Cardiac septum (tissue), 1 donor: ENCODE data around the gene DCAF5. TPM values are rescaled to one million over a fixed set of nuclear protein-coding genes. Genes with fewer than 3 reads are reported as not detected.

ENCODE experiments used
- DNase-seq: peaks from one replicate; pipeline ENCODE4 v3.0.0-alpha.2; 2020; ENCODE audit warnings: low spot score
- intact Hi-C: fragments of 100-400 bp; cut with DNase I; formaldehyde crosslinking; loops from one replicate; pipeline ENCODE4 v1.14.0; 2022
- total RNA-seq: library from RNA; stranded (reverse); fragmentation: NEBNext Ultra II Directional; extraction: Animal tissue kit (Norgen Biotek cat#: 25700); gene quantifications from one replicate; pipeline ENCODE4 v1.2.1, GENCODE V29; 2021
- donor health status: DM: no; HTN: no; CAD: no.

DCAF5 gene
- total RNA-seq, 1 donor from 2014 or later, result 52.5 TPM

DNA sequence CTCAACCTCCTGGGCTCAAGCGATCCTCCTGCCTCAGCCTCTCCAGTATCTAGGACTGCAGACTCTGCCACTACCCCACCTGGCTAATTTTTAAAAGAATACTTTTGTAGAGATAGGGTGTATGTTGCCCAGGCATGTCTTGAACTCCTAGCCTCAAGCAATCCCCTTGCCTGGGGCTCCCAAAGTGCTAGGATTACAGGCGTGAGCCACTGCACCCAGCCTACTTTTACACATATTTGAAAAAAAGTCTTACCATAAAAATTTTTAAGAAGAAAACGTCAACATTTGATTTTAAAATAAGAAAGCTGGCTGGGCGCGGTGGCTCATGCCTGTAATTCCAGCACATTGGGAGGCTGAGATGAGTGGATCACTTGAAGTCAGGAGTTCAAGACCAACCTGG lies 46.5 kb downstream of the DCAF5 start:
- intact Hi-C loops, result loop anchor here (5.0 kb wide), 1 partner anchor 244 kb away; no protein-coding TSS in a partner anchor

DNA sequence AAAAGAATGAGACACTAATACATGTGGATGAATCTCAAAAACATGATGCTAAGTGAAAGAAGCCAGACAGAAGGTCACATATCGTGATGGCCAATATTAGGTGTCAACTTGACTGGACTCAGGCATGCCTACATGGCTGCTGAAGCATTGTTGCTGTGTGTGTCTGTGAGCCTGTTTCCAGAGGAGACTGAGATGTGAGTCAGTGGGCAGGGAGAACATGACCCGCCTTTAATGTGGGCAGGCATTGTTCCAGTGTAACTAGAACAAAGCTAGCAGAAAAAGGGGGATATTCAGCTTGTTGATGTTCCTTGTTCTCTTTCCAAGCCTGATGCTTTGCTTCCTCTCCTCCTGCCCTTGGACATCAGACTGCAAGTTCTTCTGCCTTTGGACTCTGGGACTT lies 47.6 kb downstream of the DCAF5 start:
- DNase-seq, result no peak
- intact Hi-C loops, result loop anchor here (5.0 kb wide), 1 partner anchor 243 kb away; no protein-coding TSS in a partner anchor

More for the DNA sequence above, 46.5 kb downstream of the DCAF5 start:
- no peak for DNase-seq

DNA sequence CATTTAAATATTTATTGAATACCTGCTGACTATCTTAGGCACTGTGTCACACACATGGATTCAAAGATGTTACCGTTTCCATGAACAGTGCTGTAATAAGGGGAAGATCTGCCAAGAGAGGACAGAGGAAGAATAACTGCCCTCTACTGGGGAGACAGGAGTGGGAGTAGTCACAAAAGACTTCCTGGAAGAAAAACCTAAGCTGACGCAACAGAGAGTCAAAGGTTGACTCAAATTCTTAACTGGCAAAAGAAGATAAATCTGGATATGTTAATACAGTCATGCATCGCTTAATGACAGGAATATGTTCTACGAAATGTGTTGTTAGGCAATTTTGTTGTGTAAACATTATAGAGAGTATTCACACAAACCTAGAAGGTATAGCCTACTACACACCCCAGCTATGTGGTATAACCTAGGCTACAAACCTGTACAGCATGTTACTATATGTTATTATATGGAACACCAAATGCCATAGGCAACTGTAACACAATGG lies 51.5 kb downstream of the DCAF5 start:
- no peak for DNase-seq
- intact Hi-C loops, result no loop called here

DNA sequence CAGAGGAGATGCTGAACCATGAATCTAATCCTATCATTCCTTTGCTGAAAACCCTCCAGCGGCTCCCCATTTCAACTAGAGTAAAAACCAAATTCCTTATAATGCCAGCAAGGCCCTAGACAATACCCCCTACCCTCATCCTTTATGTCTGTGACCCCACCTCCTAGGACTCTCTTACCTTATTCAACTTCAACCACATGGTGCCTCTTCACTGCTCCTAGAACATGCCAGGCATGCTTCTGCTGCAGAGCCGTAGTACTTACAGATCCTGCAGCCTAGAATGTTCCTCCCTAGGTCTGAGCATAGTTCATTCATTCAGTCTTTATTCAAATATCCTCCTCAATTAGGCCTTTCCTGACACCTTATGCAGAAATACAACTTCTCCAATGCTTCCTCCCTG lies 54.9 kb downstream of the DCAF5 start:
- intact Hi-C loops, result no loop called here

DNA sequence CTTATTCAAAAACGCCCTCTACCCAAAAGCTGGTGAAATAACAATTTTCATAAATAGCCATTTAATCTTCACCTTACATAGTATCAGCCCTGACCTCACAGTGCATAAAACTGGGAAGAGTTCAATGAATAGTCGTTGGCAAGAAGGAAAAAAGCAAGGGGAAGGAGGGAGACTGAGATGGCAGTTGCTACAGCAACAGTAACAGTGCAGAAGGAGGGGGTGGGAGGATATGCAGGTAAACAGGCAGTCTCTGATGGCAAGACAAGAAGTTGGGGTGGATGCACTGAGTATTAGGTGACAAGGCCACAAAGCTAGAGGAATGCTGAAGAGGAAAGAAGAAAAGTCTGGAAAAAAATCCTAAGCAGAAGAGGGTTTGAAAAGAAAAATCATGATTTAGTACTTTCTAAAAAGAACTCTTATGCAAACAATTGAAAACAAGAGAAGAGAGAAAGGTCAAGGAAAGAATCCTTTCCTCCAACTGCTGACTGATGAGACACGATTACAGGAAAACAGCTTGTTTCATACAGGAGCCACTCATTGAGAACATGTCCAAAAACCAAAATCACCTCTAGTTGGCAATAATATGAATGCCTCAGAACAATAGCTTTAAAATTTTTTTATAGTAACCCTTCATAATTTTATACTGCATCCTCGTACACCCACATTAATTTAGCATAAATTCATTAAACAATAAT lies 56.0 kb downstream of the DCAF5 start:
- DNase-seq, result no peak
- intact Hi-C loops, result no loop called here

More for the DNA sequence above, 54.9 kb downstream of the DCAF5 start:
- DNase-seq, result no peak

DNA sequence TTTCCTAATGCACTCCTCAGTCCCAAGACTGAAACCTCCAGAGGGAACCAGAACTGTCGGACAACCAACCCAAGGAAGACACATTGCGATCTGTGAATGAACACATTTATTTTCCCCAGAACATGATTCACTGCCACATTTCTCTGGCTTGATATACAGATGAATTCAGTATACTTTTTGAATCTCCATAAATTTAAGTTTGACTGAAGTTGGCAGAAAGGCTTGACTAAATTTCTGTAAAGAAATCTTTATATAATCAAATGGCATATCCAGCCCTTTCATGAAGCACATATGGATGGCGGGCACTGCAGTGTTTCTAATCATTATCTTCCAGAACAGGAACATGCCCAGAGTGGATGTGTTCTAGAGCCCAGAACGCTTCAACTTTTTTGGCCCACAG lies 56.7 kb downstream of the DCAF5 start:
- intact Hi-C loops, result no loop called here
- DNase-seq, result no peak

DNA sequence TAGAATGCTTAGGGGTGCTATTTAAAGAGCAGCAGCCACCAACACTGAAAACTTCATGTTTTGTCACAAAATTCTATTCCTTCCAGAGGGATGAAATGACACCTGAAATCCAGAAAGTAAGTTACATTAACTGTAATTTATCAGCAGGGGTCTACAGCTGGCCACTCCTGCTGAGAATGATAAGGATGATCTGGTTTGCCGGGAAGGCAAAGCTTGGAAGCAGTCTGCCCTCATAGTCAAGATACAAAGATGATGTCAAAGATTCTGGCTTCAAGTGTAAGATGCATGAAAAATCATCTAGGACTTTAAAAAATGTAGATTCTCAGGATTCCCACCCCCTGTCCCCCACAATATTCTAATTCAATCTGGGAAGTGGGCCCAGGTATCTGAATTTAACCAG lies 58.4 kb downstream of the DCAF5 start:
- no peak for DNase-seq
- intact Hi-C loops, result loop anchor here (5.0 kb wide), 1 partner anchor 182 kb away; no protein-coding TSS in a partner anchor

DNA sequence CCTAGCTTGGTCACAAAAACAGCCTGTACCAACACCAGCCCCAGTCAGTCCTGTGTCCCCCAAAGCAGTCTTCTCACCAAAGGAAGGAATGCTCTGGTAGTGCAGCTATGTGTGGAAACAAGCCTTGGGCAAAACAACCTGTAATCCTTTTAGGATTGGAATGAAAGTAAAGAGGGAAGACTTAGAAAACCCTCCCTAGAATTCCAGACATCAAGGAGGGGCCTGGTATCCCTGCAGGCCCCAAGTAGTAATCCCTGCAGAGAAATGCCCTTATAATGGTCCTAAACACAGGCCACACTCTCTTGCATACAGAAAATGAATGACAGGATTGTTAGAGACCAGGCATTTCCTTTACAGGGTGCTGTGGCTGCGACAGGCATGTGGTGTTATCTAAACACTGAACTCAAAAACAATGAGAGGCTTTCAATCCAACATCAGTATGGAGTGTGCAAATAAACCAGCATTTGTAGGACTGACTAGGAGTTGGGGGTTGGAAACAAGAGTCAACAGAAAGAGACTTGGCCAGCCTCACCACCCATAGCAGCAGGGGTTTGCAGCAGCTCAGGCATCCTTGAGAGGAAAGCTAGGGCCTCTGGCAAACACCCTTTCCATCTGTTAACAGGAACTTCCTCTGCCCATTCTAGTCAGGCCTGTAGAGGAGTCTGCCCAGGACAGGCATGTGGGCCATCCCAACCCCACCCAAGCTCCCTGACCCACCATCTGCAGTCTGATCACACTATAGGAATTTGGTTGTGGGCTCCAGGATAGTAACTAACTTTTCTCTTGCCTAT lies 59.1 kb downstream of the DCAF5 start:
- DNase-seq, result no peak
- intact Hi-C loops, result loop anchor here (5.0 kb wide), 1 partner anchor 182 kb away; no protein-coding TSS in a partner anchor

DNA sequence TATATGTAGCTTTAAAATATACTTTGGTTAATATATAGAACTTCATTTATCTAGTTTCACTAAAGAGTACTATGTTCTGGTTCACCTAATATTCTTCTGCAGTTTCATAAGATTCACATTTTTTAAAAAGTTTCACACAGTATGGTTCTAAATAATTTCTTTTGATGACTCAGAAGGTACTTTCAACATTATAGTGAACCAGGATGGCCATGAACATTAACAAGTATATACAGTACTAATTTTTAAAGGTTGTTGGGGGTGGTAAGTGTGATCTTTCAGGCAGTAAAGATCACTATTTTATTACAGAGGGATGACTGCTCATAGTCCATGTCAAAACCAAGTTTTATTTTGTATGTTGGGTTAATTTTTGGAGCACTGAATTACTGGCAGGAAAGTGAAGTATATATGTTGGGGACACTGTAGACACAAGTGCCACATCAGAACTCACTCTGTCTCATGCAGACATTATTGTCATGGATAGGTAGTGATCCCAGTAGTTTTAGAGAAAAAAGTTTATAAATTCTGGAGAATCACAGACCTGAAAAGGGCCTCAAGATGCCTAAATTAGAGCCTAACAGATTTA lies 60.0 kb downstream of the DCAF5 start:
- DNase-seq, result no peak
- intact Hi-C loops, result loop anchor here (5.0 kb wide), 1 partner anchor 181 kb away; no protein-coding TSS in a partner anchor

DNA sequence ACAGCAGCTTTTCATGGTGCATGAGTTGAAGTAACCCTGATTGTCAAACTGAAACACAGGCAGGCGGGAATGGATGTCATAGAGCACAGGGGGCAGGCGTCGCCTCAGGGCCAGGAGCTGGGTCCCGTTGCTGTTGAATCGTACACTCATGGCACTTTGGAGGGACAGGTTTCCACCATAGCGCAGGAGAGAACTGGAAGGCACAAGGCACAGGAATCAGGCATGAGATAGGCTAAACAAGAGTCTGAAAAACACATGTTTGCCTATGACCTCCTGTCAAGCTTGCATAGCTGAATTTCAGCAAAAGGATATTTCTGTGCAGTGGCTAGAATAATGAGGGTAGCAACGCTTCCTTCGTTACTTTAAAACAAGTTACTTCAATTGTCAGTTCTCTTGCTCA lies 61.2 kb downstream of the DCAF5 start:
- DNase-seq, result no peak
- intact Hi-C loops, result loop anchor here (5.0 kb wide), 1 partner anchor 179 kb away; no protein-coding TSS in a partner anchor

DNA sequence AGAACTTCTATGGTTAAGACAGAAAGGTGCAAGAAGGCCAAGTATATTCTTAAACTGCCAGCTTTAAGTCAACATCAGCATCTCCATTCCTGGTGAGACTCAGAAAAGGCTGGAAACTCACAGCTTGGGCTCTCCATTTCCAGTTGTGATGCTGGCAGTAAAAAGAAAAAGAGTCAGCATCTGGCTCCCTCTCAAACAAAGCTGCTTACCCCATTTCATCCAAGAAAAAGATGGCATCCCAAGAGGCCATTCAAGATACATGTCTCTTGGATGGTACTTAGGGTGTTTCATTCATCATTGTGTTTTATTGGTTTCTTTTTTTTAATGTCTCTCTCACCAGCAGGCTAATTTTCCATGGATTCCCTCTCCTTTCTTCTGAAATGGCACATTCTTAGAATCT lies 61.9 kb downstream of the DCAF5 start:
- intact Hi-C loops, result loop anchor here (5.0 kb wide), 1 partner anchor 179 kb away; no protein-coding TSS in a partner anchor
- no peak for DNase-seq

DNA sequence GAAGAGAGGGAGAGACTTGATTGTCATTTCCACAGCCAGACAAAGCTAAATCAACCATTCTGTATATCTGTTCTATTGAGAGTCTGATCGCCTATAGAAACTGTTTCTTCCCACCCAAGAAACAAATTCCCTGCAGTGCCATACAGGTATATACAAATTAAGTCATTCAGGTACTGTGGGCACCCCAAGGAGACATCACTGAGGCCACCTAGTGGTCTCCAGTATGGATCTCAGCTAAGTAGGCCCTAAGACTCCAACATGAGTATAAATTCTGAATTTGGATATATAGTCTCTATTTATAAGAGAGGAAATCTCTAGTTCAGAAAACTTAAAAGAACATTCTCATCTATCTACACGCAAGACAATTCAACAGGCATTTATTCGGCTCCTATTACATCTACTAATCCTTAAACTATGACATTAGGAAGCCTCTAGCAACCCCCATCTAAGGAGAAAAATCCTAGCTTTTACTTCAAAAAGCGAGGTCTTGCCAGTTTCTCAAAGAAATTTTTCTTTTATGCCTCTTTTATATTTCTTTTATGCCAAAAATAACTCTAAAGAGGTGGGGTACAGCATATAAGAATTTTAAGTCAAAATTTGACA lies 62.6 kb downstream of the DCAF5 start:
- DNase-seq, result no peak
- intact Hi-C loops, result loop anchor here (5.0 kb wide), 1 partner anchor 178 kb away; no protein-coding TSS in a partner anchor

DNA sequence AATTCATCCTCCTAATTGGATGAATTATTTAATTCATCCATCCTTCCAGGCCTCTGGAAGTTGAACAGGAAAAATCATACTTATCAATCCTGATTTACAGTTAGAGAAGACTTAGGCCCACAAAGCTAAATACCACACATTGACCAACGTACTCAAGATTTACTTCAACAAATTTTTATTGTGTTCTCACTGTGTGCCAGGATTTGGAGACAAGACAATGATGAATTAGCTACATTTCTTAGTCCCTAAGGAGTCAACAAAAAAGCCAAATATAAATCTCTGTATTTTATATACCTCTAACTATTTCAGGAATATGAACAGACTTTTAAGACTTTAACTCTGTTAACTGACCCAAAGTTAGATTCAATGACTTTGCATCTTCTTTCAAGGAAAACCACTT lies 63.9 kb downstream of the DCAF5 start:
- no peak for DNase-seq
- intact Hi-C loops, result loop anchor here (5.0 kb wide), 1 partner anchor 107 kb away; no protein-coding TSS in a partner anchor

DNA sequence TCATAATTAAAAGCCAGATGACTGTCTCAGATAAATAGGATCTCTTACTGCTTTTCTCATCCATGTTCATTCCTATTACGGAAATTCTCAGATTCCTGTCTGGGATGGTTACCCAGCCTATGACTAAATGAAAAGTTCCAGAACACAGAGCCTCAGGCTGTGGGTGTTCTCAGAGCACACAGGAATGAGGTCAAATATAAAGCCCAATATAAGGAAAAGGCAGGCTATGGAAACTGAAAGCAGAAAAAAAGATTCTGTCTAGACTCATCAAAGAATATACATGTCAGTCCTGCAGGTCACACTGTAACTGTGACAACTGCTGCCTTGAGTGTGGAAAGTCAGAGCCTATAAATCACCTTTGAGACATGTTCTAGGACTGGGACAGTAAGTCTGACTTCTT lies 64.3 kb downstream of the DCAF5 start:
- intact Hi-C loops, result loop anchor here (5.0 kb wide), 1 partner anchor 106 kb away; no protein-coding TSS in a partner anchor
- no peak for DNase-seq

DNA sequence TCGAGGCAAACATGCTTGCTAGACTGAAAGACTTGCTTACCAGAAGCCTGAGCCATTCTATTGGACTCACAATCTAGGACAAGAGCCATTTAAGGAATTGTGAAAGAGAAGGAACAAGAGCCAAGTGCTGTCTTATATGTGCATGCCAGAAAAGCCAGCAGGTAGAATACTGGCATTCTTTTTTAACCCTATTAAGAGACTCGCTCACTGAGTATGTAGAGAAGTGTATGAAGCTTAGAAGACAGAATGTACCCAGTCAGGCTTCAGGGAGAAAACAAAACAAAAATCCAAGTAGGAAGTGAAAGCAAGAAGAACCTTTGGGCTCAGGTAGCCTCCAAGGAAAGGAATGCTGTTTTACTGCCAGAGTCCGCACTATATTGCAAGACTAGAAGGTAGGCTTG lies 65.9 kb downstream of the DCAF5 start:
- no peak for DNase-seq
- intact Hi-C loops, result loop anchor here (5.0 kb wide), 1 partner anchor 105 kb away; no protein-coding TSS in a partner anchor

DNA sequence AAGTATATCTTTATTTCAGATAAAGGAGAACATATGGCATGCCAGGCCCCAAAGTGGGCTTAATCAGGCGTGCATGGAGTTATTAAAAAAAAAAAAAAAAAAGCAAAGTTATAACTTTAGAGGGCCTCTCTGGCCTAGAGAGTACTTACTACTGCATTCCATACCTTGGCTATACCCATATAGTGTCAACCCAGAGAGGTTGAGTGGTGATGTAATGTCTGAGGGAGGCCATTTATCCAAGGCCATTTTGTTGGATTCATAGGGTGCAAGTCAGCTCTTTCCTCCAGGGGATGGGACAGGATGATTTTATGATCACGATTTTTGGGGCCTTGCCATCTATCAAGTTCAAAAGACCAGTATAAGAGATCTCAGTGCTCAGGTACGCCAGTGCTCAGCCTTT lies 66.4 kb downstream of the DCAF5 start:
- DNase-seq, result no peak
- intact Hi-C loops, result loop anchor here (5.0 kb wide), 1 partner anchor 104 kb away; no protein-coding TSS in a partner anchor

DNA sequence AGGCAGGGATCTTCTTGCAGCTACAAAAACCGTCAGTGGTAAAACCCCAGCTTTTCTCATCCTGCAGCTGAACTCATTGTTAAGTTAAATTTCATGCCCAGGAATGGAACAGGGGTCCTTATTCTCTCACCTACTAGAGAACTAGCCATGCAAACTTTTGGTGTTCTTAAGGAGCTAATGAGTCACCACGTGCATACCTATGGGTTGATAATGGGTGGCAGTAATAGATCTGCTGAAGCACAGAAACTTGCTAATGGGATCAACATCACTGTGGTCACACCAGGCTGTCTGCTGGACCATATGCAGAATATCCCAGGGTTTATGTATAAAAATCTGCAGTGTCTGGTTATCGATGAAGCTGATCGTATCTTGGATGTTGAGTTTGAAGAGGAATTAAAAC lies 68.9 kb downstream of the DCAF5 start:
- DNase-seq, result no peak

DNA sequence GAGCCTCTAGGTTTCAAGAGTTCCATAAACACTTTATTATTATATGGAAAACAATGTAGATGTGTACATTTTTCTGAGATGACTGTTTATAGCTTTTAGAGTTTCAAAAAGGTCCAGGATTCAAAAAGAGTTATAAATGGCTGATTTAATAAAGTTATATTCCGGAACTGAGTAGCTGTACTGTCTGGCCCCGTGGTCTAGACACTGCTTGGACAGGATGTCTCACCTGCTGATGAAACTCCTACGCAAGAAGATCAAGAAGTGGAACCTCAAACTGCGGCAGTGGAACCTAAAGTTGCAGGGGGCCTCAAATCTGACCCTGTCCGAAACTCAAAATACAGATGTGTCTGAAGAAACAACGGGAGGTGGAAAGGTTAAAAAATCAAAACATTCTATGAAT lies 69.7 kb downstream of the DCAF5 start:
- DNase-seq, result no peak
- intact Hi-C loops, result no loop called here

More for the DNA sequence above, 68.9 kb downstream of the DCAF5 start:
- intact Hi-C loops, result no loop called here

DNA sequence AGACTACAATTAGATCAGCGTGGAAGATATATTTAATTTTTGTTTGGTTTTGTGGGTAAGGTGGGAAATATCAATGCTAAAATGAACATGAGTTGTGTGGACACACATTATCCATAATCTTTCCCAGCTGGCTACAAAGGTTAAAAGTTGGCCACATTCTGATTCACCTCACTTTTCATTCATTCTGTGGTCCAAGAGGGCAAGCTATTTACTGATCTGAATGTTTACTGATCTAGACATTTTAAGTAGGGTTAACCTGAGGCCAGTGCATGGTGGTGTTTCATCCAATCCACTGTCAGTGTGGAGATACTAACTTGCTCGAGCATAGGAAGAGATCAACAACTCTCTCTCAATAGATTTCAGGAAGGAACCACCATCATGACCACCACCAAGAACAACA lies 71.6 kb downstream of the DCAF5 start:
- intact Hi-C loops, result no loop called here
- DNase-seq, result no peak
